Measurements from ENCODE around the gene ENTHD1. TPM values are rescaled to one million over a fixed set of nuclear protein-coding genes. Genes with fewer than 3 reads are reported as not detected.
"Not testable (repeated sequence)": the region's sequence is repeated elsewhere in the genome, so short reads cannot be mapped to it uniquely, and the experiment has no call there.

Gene ENTHD1
- total RNA-seq, 4 donors from 2014 or later: not detected

GRCh38 chr22:39896313-39896996, 2.9 kb upstream of the ENTHD1 start:
- no peak overlapping the region for H3K27ac ChIP-seq
- H3K9me3 ChIP-seq: no peaks in the 10 kb centered on the region
- no peak for DNase-seq
- H3K27me3 ChIP-seq: peaks cover 0 to 4% (median 0%) of the 10 kb centered on the region in 4 donors
- no peaks in the 10 kb centered on the region for H3K4me1 ChIP-seq
- 82 to 89% methylated on average over 6 of the region's 6 CpGs for WGBS, 2 donors
- no peak for TF ChIP-seq CTCF (IDR thresholded peaks at IDR 0.05)
- TF ChIP-seq POLR2A (IDR thresholded peaks at IDR 0.05): no peak
- intact Hi-C loops (cut with DNase I): no loop called here
- no peaks in the 10 kb centered on the region for H3K36me3 ChIP-seq
- H3K4me3 ChIP-seq: no peak overlapping the region

- no peak for DNase-seq
- no peak for TF ChIP-seq CTCF (IDR thresholded peaks at IDR 0.05)
- TF ChIP-seq POLR2A (IDR thresholded peaks at IDR 0.05): no peak
- no peaks in the 10 kb centered on the region for H3K36me3 ChIP-seq
- H3K4me3 ChIP-seq: no peak overlapping the region
- no peaks in the 10 kb centered on the region for H3K4me1 ChIP-seq
- 75 to 85% methylated on average over 1 of the region's 1 CpG for WGBS, 2 donors
- no peak overlapping the region for H3K27ac ChIP-seq
- no peaks in the 10 kb centered on the region for H3K9me3 ChIP-seq
- intact Hi-C loops (cut with DNase I): no loop called here
- peaks cover 0 to 4% (median 0%) of the 10 kb centered on the region in 4 donors for H3K27me3 ChIP-seq
Observed at GRCh38 chr22:39895682-39896081, 2.1 kb upstream of the ENTHD1 start.

GRCh38 chr22:39894554-39895092, 1.1 kb upstream of the ENTHD1 start:
- Histone ChIP-seq H3K4me3 (no peak overlapping the region), H3K9me3 (no peaks in the 10 kb centered on the region), H3K27me3 (peaks cover 0 to 4% (median 0%) of the 10 kb centered on the region in 4 donors), H3K27ac (no peak overlapping the region), H3K4me1 (no peaks in the 10 kb centered on the region), H3K36me3 (no peaks in the 10 kb centered on the region)
- intact Hi-C loops (cut with DNase I): no loop called here
- TF ChIP-seq CTCF (IDR thresholded peaks at IDR 0.05): no peak
- TF ChIP-seq POLR2A (IDR thresholded peaks at IDR 0.05): no peak
- WGBS, 2 donors: 75 to 77% methylated on average over 7 of the region's 7 CpGs
- DNase-seq: no peak

- H3K27ac ChIP-seq; DNase-seq; H3K4me1 ChIP-seq; H3K9me3 ChIP-seq; H3K4me3 ChIP-seq; intact Hi-C loops (cut with DNase I); H3K36me3 ChIP-seq: not testable (repeated sequence)
- 92% methylated on average over 3 of the region's 3 CpGs for WGBS, 2 donors
- H3K27me3 ChIP-seq: peaks cover 0 to 15% (median 0%) of the 10 kb centered on the region in 4 donors
Observed at GRCh38 chr22:39889924-39890323, 3.6 kb downstream of the ENTHD1 start.

GRCh38 chr22:39883057-39883456, 10.5 kb downstream of the ENTHD1 start:
- Histone ChIP-seq H3K27ac (no peak overlapping the region), H3K4me1 (no peaks in the 10 kb centered on the region), H3K4me3 (no peak overlapping the region), H3K27me3 (peaks cover 0 to 11% (median 0%) of the 10 kb centered on the region in 4 donors), H3K36me3 (no peaks in the 10 kb centered on the region), H3K9me3 (no peaks in the 10 kb centered on the region)
- intact Hi-C loops (cut with DNase I): no loop called here
- 75 to 87% methylated on average over 1 of the region's 1 CpG for WGBS, 2 donors
- DNase-seq: no peak
- TF ChIP-seq CTCF (IDR thresholded peaks at IDR 0.05) (no peak), POLR2A (IDR thresholded peaks at IDR 0.05) (no peak)
